HepG2 (cell line): ENCODE measurements around the gene HAUS2. TPM values are rescaled to one million over a fixed set of nuclear protein-coding genes. Genes with fewer than 3 reads are reported as not detected.

Experiments
- ARNTL ChIP-seq: sonication (generic); formaldehyde crosslinking; IDR thresholded peaks from 2 replicates; pipeline ENCODE4 v1.4.0; 2020; ENCODE audit warnings: mild to moderate bottlenecking, missing genetic modification reagents
- CCDC6 ChIP-seq: sonication (generic); formaldehyde crosslinking; IDR thresholded peaks from 2 replicates; pipeline ENCODE4 v1.8.1; 2022; ENCODE audit warnings: mild to moderate bottlenecking, missing genetic modification reagents, moderate library complexity
- ELF4 ChIP-seq: sonication (generic); formaldehyde crosslinking; IDR thresholded peaks from 2 replicates; pipeline ENCODE4 v1.5.0; 2020; ENCODE audit warnings: missing genetic modification reagents, mild to moderate bottlenecking, moderate library complexity, borderline replicate concordance
- FOXA1 ChIP-seq, 2 experiments: fragments of 450-650 bp in 1 of 2; sonication (generic) in 1 of 2; formaldehyde crosslinking in 1 of 2; IDR thresholded peaks; 2 replicates each; pipeline versions ENCODE4 v1.4.0 to v1.6.1; 2016 to 2020; ENCODE audit warnings: missing genetic modification reagents in 1 of 2
- GABPA ChIP-seq, 2 experiments: IDR thresholded peaks; 2 replicates each; pipeline ENCODE4 v1.6.1; 2011 to 2016; ENCODE audit warnings: low read depth in 2 of 2, low read length in 1 of 2, missing biosample characterization in 1 of 2, missing genetic modification characterization in 1 of 2
- JDP2 ChIP-seq: sonication (generic); formaldehyde crosslinking; IDR thresholded peaks from 2 replicates; pipeline ENCODE4 v1.8.1; 2022; ENCODE audit warnings: missing genetic modification reagents, borderline replicate concordance
- KLF12 ChIP-seq: sonication (generic); formaldehyde crosslinking; IDR thresholded peaks from 2 replicates; pipeline ENCODE4 v1.4.0; 2020; ENCODE audit warnings: missing genetic modification reagents, borderline replicate concordance
- MAF1 ChIP-seq: sonication (generic); formaldehyde crosslinking; IDR thresholded peaks from 2 replicates; pipeline ENCODE4 v1.5.0; 2020; ENCODE audit warnings: missing genetic modification reagents, borderline replicate concordance
- NFKB2 ChIP-seq: sonication (generic); formaldehyde crosslinking; IDR thresholded peaks from 2 replicates; pipeline ENCODE4 v1.4.0; 2020; ENCODE audit warnings: missing genetic modification reagents, borderline replicate concordance
- PLRG1 ChIP-seq: fragments of 450-650 bp; conservative IDR thresholded peaks from 2 replicates; pipeline ENCODE4 v1.6.1; 2016
- REXO4 ChIP-seq: sonication (generic); formaldehyde crosslinking; IDR thresholded peaks from 2 replicates; pipeline ENCODE4 v1.8.0; 2022; ENCODE audit warnings: missing genetic modification reagents, mild to moderate bottlenecking, borderline replicate concordance
- TOE1 ChIP-seq: sonication (generic); formaldehyde crosslinking; IDR thresholded peaks from 2 replicates; pipeline ENCODE4 v1.4.0; 2020; ENCODE audit warnings: mild to moderate bottlenecking, missing genetic modification reagents
- TRIM22 ChIP-seq: fragments of 450-650 bp; IDR thresholded peaks from 2 replicates; pipeline ENCODE4 v1.6.1; 2017
- ZBTB42 ChIP-seq: sonication (generic); formaldehyde crosslinking; IDR thresholded peaks from 2 replicates; pipeline ENCODE4 v1.5.0; 2020; ENCODE audit warnings: mild to moderate bottlenecking, missing genetic modification reagents
- ZFP90 ChIP-seq: sonication (generic); formaldehyde crosslinking; IDR thresholded peaks from 2 replicates; pipeline ENCODE4 v1.8.0; 2022; ENCODE audit warnings: missing genetic modification reagents, mild to moderate bottlenecking, inconsistent platforms, borderline replicate concordance
- ZIK1 ChIP-seq: sonication (generic); formaldehyde crosslinking; IDR thresholded peaks from 2 replicates; pipeline ENCODE4 v1.5.0; 2020; ENCODE audit warnings: mild to moderate bottlenecking, low read depth, missing genetic modification reagents, borderline replicate concordance
- ZNF160 ChIP-seq: sonication (generic); formaldehyde crosslinking; IDR thresholded peaks from 2 replicates; pipeline ENCODE4 v1.8.0; 2022; ENCODE audit warnings: mild to moderate bottlenecking, inconsistent platforms, missing genetic modification reagents
- ZNF180 ChIP-seq: sonication (generic); formaldehyde crosslinking; IDR thresholded peaks from 2 replicates; pipeline ENCODE4 v1.4.0; 2020; ENCODE audit warnings: low read depth, missing genetic modification reagents, borderline replicate concordance
- ZNF326 ChIP-seq: sonication (generic); formaldehyde crosslinking; IDR thresholded peaks from 2 replicates; pipeline ENCODE4 v1.4.0; 2020; ENCODE audit warnings: missing genetic modification reagents, borderline replicate concordance
- ZNF44 ChIP-seq: sonication (generic); formaldehyde crosslinking; IDR thresholded peaks from 2 replicates; pipeline ENCODE4 v1.5.1; 2020; ENCODE audit warnings: mild to moderate bottlenecking, missing genetic modification reagents
- ZNF550 ChIP-seq: sonication (generic); formaldehyde crosslinking; IDR thresholded peaks from 2 replicates; pipeline ENCODE4 v1.4.0; 2020; ENCODE audit warnings: mild to moderate bottlenecking, missing genetic modification reagents, borderline replicate concordance
- ZNF629 ChIP-seq: sonication (generic); formaldehyde crosslinking; conservative IDR thresholded peaks from 2 replicates; pipeline ENCODE4 v1.5.0; 2020; ENCODE audit warnings: missing genetic modification reagents
- polyA plus RNA-seq, 8 experiments: library from polyadenylated mRNA; depleted of rRNA in 3 of 8; stranded (reverse) in 7 of 8; unstranded in 1 of 8; fragments of >200 nt; fragmentation: Illumina TruSeq in 4 of 8; extraction: Trizol in 4 of 8; gene quantifications; 2 replicates each; pipeline versions ENCODE4 v1.2.1 to v1.2.3, GENCODE V29; 2011 to 2016; ENCODE audit warnings: low read depth in 4 of 8, missing spikeins in 1 of 8, mixed read lengths in 1 of 8; ENCODE audit not compliant: insufficient read depth in 1 of 8
- total RNA-seq, 5 experiments: library from RNA; depleted of rRNA; stranded (reverse); fragments of >200 nt; fragmentation: Illumina TruSeq; extraction: Trizol; gene quantifications; 2 replicates each; pipeline ENCODE4 v1.2.3, GENCODE V29; 2016; ENCODE audit warnings: low read depth in 1 of 5
- TF ChIP-seq, protein P1 (sequence below): IDR thresholded peaks from 2 replicates; pipeline ENCODE4 v1.6.1; 2012; ENCODE audit warnings: low read depth, low read length, improper control_type of control experiment
- TF ChIP-seq, protein P2 (sequence below): sonication (generic); formaldehyde crosslinking; IDR thresholded peaks from 2 replicates; pipeline ENCODE4 v1.5.1; 2020; ENCODE audit warnings: missing genetic modification reagents, mild to moderate bottlenecking, borderline replicate concordance
- TF ChIP-seq, protein P3 (sequence below): sonication (generic); formaldehyde crosslinking; IDR thresholded peaks from 2 replicates; pipeline ENCODE4 v1.4.0; 2020; ENCODE audit warnings: mild to moderate bottlenecking, missing genetic modification reagents

HAUS2 gene
- total and polyA plus RNA-seq, 2 of the 13 experiments (the other 11 are each of a cell fraction or from before 2014, with no cell fraction given) = 11.6 to 32.9 TPM

- peak; percentile 93; the same call in 1 of the 2 replicates for TF ChIP-seq ZNF44
- peak; percentile 45; the same call in 1 of the 2 replicates for TF ChIP-seq ZNF550 (CRISPR knock-in tag)
- peak; percentile 91 for TF ChIP-seq CCDC6 (CRISPR knock-in tag)
- no peak for TF ChIP-seq FOXA1 (IDR thresholded peaks at IDR 0.05)
- TF ChIP-seq FOXA1 (CRISPR knock-in tag; IDR thresholded peaks at IDR 0.05) = 0 out of 2 replicates have a peak, but pooled peaks have one; percentile 8
- TF ChIP-seq TOE1 (CRISPR knock-in tag) = no peak
- no peak for TF ChIP-seq ZIK1 (CRISPR knock-in tag)
- TF ChIP-seq ZFP90 (CRISPR knock-in tag) = peak; percentile 47
- no peak for TF ChIP-seq ZNF326 (CRISPR knock-in tag)
- TF ChIP-seq REXO4 (CRISPR knock-in tag) = no peak
- no peak for TF ChIP-seq TRIM22
- no peak for TF ChIP-seq ZBTB42 (CRISPR knock-in tag)
- TF ChIP-seq, protein P1, sequence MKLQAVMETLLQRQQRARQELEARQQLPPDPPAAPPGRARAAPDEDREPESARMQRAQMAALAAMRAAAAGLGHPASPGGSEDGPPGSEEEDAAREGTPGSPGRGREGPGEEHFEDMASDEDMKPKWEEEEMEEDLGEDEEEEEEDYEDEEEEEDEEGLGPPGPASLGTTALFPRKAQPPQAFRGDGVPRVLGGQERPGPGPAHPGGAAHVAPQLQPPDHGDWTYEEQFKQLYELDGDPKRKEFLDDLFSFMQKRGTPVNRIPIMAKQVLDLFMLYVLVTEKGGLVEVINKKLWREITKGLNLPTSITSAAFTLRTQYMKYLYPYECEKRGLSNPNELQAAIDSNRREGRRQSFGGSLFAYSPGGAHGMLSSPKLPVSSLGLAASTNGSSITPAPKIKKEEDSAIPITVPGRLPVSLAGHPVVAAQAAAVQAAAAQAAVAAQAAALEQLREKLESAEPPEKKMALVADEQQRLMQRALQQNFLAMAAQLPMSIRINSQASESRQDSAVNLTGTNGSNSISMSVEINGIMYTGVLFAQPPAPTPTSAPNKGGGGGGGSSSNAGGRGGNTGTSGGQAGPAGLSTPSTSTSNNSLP = no peak; the same call in 1 of the 2 replicates
- TF ChIP-seq JDP2 (CRISPR knock-in tag) = 0 out of 2 replicates have a peak, but pooled peaks have one; percentile 18
- 0 out of 2 replicates have a peak, but pooled peaks have one; percentile 7 for TF ChIP-seq ZNF629 (CRISPR knock-in tag)
- TF ChIP-seq ZNF160 (CRISPR knock-in tag) = peak; percentile 71; the same call in 1 of the 2 replicates
- TF ChIP-seq ELF4 (CRISPR knock-in tag) = peak; percentile 63; the same call in 1 of the 2 replicates
- TF ChIP-seq KLF12 (CRISPR knock-in tag) = peak; percentile 95
- no peak for TF ChIP-seq GABPA (IDR thresholded peaks at IDR 0.05; ENCODE audit: low read depth, low read length)
- peak; percentile 47; the same call in 1 of the 2 replicates for TF ChIP-seq GABPA (CRISPR knock-in tag; IDR thresholded peaks at IDR 0.05; ENCODE audit: low read depth)
- no peak for TF ChIP-seq PLRG1
- 0 out of 2 replicates have a peak, but pooled peaks have one; percentile 58 for TF ChIP-seq ZNF180 (CRISPR knock-in tag)
- TF ChIP-seq ARNTL (CRISPR knock-in tag) = peak; percentile 72; the same call in 1 of the 2 replicates
- TF ChIP-seq, protein P2, sequence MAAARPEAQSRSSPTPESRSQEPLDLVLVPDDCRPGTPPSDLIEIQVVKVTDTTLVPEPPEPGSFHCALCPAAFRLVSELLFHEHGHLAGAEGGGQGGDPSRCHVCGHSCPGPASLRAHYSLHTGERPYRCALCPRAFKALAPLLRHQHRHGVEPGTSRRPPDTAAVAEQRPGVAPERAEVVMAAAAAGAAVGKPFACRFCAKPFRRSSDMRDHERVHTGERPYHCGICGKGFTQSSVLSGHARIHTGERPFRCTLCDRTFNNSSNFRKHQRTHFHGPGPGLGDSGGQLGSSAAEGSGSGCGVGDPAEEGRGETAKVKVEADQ (CRISPR knock-in tag) = peak; percentile 93
- TF ChIP-seq, protein P3, sequence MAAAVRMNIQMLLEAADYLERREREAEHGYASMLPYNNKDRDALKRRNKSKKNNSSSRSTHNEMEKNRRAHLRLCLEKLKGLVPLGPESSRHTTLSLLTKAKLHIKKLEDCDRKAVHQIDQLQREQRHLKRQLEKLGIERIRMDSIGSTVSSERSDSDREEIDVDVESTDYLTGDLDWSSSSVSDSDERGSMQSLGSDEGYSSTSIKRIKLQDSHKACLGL (CRISPR knock-in tag) = peak; percentile 84
- TF ChIP-seq NFKB2 (CRISPR knock-in tag) = peak; percentile 81; the same call in 1 of the 2 replicates
- TF ChIP-seq MAF1 (CRISPR knock-in tag) = peak; percentile 52; the same call in 1 of the 2 replicates
These were observed at the start of gene HAUS2, which contains the start of gene LRRC57 (continued) for GRCh38 chr15:42548249-42549031.
